22Rv1 (cell line): Measurements from ENCODE around the gene TENM4.

Experiments used
- ZFX ChIP-seq: fragments of 450-650 bp; IDR thresholded peaks from 2 replicates; pipeline ENCODE4 v1.6.1; 2017; ENCODE audit warnings: antibody characterized with exemption, borderline replicate concordance
- TF ChIP-seq, protein P1 (sequence below): fragments of 450-650 bp; IDR thresholded peaks from 2 replicates; pipeline ENCODE4 v1.5.1; 2017; ENCODE audit warnings: mild to moderate bottlenecking

DNA sequence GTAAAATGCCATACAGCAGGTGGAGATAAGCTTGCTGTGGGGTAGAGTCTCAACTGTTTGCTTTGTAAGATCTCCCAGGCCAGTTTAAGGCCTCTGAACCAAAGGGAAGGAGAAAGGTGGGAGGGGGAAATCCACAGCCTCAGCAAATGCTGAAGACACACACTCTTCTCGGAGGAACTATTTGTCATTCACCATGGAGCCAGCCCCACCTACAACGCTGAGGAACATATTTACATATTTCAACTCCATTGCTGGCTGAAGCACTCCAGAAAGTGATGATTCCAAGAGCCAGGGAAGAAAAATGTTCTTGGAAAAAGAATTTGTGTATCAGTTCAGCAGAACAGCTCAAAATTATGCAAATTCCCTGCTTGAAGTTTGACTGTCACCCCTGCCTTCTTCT is 6.5 kb downstream of the TENM4 start:
- TF ChIP-seq, protein P1, sequence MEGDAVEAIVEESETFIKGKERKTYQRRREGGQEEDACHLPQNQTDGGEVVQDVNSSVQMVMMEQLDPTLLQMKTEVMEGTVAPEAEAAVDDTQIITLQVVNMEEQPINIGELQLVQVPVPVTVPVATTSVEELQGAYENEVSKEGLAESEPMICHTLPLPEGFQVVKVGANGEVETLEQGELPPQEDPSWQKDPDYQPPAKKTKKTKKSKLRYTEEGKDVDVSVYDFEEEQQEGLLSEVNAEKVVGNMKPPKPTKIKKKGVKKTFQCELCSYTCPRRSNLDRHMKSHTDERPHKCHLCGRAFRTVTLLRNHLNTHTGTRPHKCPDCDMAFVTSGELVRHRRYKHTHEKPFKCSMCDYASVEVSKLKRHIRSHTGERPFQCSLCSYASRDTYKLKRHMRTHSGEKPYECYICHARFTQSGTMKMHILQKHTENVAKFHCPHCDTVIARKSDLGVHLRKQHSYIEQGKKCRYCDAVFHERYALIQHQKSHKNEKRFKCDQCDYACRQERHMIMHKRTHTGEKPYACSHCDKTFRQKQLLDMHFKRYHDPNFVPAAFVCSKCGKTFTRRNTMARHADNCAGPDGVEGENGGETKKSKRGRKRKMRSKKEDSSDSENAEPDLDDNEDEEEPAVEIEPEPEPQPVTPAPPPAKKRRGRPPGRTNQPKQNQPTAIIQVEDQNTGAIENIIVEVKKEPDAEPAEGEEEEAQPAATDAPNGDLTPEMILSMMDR: no peak
- no peak for TF ChIP-seq ZFX
